ENCODE measurements around the gene APP.

DNA sequence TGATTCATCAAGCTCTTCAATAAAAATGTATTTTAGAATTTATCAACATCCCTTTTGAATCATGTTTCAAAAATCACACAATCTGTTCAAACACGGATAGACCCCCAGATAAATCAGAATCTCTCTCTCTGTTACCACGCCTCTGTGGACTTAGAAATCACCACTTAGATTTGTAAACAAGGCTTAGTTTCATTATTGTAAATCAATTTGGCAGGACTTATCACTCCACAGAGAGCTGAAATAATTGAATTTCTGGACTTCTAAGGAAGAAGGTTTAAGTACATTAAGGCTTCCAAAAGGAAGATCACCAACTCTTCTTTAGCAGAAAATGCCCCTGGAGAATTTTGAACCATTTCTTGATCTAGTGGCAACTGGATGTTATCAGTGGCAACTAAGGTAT lies 100.4 kb downstream of the APP start:
- TF ChIP-seq, protein P1, sequence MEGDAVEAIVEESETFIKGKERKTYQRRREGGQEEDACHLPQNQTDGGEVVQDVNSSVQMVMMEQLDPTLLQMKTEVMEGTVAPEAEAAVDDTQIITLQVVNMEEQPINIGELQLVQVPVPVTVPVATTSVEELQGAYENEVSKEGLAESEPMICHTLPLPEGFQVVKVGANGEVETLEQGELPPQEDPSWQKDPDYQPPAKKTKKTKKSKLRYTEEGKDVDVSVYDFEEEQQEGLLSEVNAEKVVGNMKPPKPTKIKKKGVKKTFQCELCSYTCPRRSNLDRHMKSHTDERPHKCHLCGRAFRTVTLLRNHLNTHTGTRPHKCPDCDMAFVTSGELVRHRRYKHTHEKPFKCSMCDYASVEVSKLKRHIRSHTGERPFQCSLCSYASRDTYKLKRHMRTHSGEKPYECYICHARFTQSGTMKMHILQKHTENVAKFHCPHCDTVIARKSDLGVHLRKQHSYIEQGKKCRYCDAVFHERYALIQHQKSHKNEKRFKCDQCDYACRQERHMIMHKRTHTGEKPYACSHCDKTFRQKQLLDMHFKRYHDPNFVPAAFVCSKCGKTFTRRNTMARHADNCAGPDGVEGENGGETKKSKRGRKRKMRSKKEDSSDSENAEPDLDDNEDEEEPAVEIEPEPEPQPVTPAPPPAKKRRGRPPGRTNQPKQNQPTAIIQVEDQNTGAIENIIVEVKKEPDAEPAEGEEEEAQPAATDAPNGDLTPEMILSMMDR (IDR thresholded peaks at IDR 0.05; ENCODE audit: poor library complexity), result no peak
- TF ChIP-seq EZH2phosphoT487 (IDR thresholded peaks at IDR 0.05; ENCODE audit: low read depth, severe bottlenecking, unreplicated experiment) (no peak), EZH2 (IDR thresholded peaks at IDR 0.05; ENCODE audit: borderline replicate concordance) (no peak)
